Astrocyte of the cerebellum (primary cell): Measurements from ENCODE around the gene C15orf39.

Experiments used
- DNase-seq: peaks from one replicate; pipeline ENCODE4 v3.0.0-alpha.2; 2011; ENCODE audit warnings: low read depth
- H3K4me3 ChIP-seq: 2 replicates; pipeline ENCODE4 v1.5.1; 2011; ENCODE audit warnings: mild to moderate bottlenecking, low read depth, low read length, moderate library complexity
- in situ Hi-C: cut with HindIII; loops from 2 replicates; pipeline ENCODE4 v1.10.0; 2017; ENCODE audit warnings: low sequenced_read_pairs
- TF ChIP-seq, protein P1 (sequence below): IDR thresholded peaks from 2 replicates; pipeline ENCODE4 v1.5.1; 2012; ENCODE audit warnings: low read length, low read depth, moderate library complexity, mild to moderate bottlenecking; ENCODE audit errors: missing control alignments

Gene C15orf39

DNA sequence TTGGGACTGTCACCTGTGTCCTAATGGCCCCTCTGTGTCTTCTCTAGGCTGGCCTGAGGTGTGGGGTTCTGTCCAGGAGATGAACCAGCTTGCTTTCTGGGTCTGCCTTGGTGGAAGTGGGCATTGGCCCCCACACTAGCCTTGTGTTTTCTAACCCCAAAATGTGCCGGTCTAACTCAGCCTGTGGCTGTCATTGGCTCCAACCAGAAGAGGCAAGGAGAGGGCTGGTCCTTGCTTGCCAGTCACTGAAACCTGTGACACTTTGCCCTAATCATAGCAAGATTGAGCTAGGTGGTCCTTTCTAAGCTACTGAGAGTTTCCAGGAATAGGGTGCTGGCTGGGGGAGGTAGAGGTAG lies 2.2 kb downstream of the C15orf39 start:
- in situ Hi-C loops: no loop called here
- no peak for DNase-seq
- H3K4me3 ChIP-seq: no peak overlapping the region
- TF ChIP-seq, protein P1, sequence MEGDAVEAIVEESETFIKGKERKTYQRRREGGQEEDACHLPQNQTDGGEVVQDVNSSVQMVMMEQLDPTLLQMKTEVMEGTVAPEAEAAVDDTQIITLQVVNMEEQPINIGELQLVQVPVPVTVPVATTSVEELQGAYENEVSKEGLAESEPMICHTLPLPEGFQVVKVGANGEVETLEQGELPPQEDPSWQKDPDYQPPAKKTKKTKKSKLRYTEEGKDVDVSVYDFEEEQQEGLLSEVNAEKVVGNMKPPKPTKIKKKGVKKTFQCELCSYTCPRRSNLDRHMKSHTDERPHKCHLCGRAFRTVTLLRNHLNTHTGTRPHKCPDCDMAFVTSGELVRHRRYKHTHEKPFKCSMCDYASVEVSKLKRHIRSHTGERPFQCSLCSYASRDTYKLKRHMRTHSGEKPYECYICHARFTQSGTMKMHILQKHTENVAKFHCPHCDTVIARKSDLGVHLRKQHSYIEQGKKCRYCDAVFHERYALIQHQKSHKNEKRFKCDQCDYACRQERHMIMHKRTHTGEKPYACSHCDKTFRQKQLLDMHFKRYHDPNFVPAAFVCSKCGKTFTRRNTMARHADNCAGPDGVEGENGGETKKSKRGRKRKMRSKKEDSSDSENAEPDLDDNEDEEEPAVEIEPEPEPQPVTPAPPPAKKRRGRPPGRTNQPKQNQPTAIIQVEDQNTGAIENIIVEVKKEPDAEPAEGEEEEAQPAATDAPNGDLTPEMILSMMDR: no peak

GRCh38 chr15:75204340-75205063 lies 2.8 kb downstream of the C15orf39 start:
- no peak overlapping the region for H3K4me3 ChIP-seq

DNA sequence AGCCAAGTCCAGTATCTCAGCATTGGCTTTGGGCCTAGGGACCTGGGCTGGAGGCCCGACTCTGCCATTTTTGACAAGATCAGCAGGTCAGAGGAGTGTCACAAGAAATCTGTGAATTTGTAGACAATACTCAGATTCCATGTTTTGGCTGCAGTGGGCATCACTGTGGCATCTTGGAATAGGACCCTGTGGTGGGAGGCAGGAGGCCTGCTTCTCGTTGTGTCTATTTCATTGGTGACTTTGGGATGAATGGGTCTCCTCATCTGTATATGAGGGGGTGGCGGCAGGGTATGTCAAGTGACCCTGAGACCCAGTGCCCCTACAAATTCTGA lies 3.3 kb downstream of the C15orf39 start:
- H3K4me3 ChIP-seq: no peak overlapping the region
- in situ Hi-C loops: no loop called here
- no peak for DNase-seq
- TF ChIP-seq, protein P1: no peak

More at GRCh38 chr15:75204340-75205063, 2.8 kb downstream of the C15orf39 start:
- peak; percentile 55 for DNase-seq
- in situ Hi-C loops: no loop called here
- TF ChIP-seq, protein P1: peak; percentile 96

DNA sequence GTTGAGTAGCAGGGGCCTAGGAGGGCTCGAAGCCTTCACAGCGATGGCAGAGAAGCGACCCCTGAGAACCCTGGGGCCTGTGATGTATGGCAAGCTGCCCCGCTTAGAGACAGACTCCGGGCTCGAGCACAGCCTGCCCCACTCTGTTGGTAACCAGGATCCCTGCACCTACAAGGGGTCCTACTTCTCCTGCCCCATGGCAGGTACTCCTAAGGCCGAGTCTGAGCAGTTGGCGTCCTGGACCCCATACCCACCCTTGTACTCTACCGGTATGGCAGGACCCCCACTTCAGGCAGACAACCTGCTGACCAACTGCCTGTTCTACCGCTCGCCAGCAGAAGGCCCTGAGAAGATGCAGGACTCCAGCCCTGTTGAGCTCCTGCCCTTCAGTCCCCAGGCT lies 4.3 kb downstream of the C15orf39 start:
- no peak for DNase-seq
- H3K4me3 ChIP-seq: no peak overlapping the region
- in situ Hi-C loops: no loop called here
- TF ChIP-seq, protein P1: no peak

GRCh38 chr15:75206803-75207617 lies 5.3 kb downstream of the C15orf39 start:
- DNase-seq: no peak
- no peak overlapping the region for H3K4me3 ChIP-seq
- in situ Hi-C loops: no loop called here
- TF ChIP-seq, protein P1: no peak

DNA sequence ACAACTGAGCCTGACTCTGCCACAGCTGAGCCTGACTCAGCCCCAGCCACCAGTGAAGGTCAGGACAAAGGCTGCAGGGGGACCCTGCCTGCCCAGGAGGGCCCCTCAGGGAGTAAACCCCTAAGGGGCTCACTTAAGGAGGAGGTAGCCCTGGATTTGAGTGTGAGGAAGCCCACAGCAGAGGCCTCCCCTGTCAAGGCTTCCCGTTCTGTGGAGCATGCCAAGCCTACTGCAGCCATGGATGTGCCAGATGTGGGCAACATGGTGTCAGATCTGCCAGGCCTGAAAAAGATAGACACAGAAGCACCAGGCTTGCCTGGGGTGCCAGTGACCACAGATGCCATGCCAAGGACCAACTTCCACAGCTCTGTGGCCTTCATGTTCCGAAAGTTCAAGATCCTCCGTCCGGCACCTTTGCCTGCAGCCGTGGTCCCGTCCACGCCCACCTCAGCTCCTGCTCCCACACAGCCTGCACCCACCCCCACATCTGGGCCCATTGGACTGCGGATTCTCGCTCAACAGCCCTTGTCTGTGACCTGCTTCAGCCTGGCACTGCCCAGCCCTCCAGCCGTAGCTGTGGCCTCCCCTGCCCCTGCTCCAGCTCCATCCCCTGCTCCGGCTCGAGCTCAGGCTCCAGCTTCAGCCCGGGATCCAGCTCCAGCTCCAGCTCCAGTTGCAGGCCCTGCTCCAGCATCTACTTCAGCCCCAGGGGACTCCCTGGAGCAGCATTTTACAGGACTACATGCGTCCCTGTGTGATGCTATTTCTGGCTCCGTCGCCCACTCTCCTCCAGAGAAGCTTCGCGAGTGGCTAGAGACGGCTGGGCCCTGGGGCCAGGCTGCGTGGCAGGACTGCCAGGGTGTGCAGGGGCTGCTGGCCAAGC lies 6.2 kb downstream of the C15orf39 start:
- no peak for DNase-seq
- H3K4me3 ChIP-seq: no peak overlapping the region
- TF ChIP-seq, protein P1: no peak
- in situ Hi-C loops: no loop called here
